Bronchial epithelial cell (primary cell): Measurements from ENCODE around the gene MRPS10. TPM values are rescaled to one million over a fixed set of nuclear protein-coding genes. Genes with fewer than 3 reads are reported as not detected.

ENCODE experiments used
- DNase-seq: peaks from one replicate; pipeline ENCODE4 v3.0.0-alpha.2; 2010; ENCODE audit warnings: low read depth
- FAIRE-seq: peaks from 2 replicates; lab custom pipeline; 2011; peaks lifted over from hg19 to GRCh38; lab: Jason Lieb, UNC
- H3K27me3 ChIP-seq: 2 replicates; pipeline ENCODE4 v1.5.1; 2011; ENCODE audit warnings: low read length; ENCODE audit not compliant: control insufficient read depth, insufficient read depth
- H3K36me3 ChIP-seq: 2 replicates; pipeline ENCODE4 v1.5.1; 2011; ENCODE audit warnings: low read length; ENCODE audit not compliant: control insufficient read depth, insufficient read depth
- H3K4me3 ChIP-seq: 2 replicates; pipeline ENCODE4 v1.5.1; 2011; ENCODE audit warnings: mild to moderate bottlenecking, low read depth, low read length, control low read depth
- CTCF ChIP-seq: IDR thresholded peaks from 2 replicates; pipeline ENCODE4 v1.5.1; 2011; ENCODE audit warnings: mild to moderate bottlenecking, moderate library complexity, low read length, control low read depth, inconsistent platforms; ENCODE audit not compliant: insufficient read depth, severe bottlenecking
- total RNA-seq: library from RNA; depleted of rRNA; stranded (reverse); fragments of >200 nt; gene quantifications from 2 replicates; pipeline ENCODE4 v1.2.1, GENCODE V29; 2014

The MRPS10 gene
- total RNA-seq, 1 donor from 2014 or later, result 71.6 TPM

- DNase-seq, result peak; percentile 73
- TF ChIP-seq CTCF, result peak; percentile 80
- H3K4me3 ChIP-seq, result no peak overlapping the region
- H3K27me3 ChIP-seq, result no peaks in the 10 kb centered on the region
- H3K36me3 ChIP-seq, result no peaks in the 10 kb centered on the region
- no peak for FAIRE-seq
Observed at GRCh38 chr6:42166444-42167141, 51.1 kb downstream of the MRPS10 start.

GRCh38 chr6:42165016-42165415 lies 52.6 kb downstream of the MRPS10 start:
- DNase-seq, result no peak
- TF ChIP-seq CTCF, result no peak
- no peak overlapping the region for H3K4me3 ChIP-seq
- no peaks in the 10 kb centered on the region for H3K27me3 ChIP-seq
- FAIRE-seq, result no peak
- no peaks in the 10 kb centered on the region for H3K36me3 ChIP-seq

GRCh38 chr6:42163981-42164380 lies 53.7 kb downstream of the MRPS10 start:
- Histone ChIP-seq H3K27me3 (no peaks in the 10 kb centered on the region), H3K4me3 (no peak overlapping the region), H3K36me3 (no peaks in the 10 kb centered on the region)
- no peak for TF ChIP-seq CTCF
- FAIRE-seq (no peak), DNase-seq (peak; percentile 29)

- no peak for TF ChIP-seq CTCF
Observed at GRCh38 chr6:42162812-42163211, 54.8 kb downstream of the MRPS10 start.

GRCh38 chr6:42162384-42162783 lies 55.3 kb downstream of the MRPS10 start:
- no peak for TF ChIP-seq CTCF
- H3K4me3 ChIP-seq, result no peak overlapping the region
- H3K27me3 ChIP-seq, result no peaks in the 10 kb centered on the region
- FAIRE-seq (no peak), DNase-seq (no peak)
- H3K36me3 ChIP-seq, result no peaks in the 10 kb centered on the region

More at GRCh38 chr6:42162812-42163211, 54.8 kb downstream of the MRPS10 start:
- Histone ChIP-seq H3K4me3 (no peak overlapping the region), H3K27me3 (no peaks in the 10 kb centered on the region), H3K36me3 (no peaks in the 10 kb centered on the region)
- FAIRE-seq (no peak), DNase-seq (no peak)
